IMR-90 (cell line): ENCODE data around the gene KLC3.
"Not testable (repeated sequence)": the region's sequence is repeated elsewhere in the genome, so short reads cannot be mapped to it uniquely, and the experiment has no call there.

Experiments used
- CEBPB ChIP-seq: IDR thresholded peaks from 2 replicates; pipeline ENCODE4 v1.6.1; 2012; ENCODE audit warnings: low read depth, low read length, improper control_type of control experiment
- CTCF ChIP-seq: conservative IDR thresholded peaks from 2 replicates; pipeline ENCODE4 v1.5.1; 2012; ENCODE audit warnings: mild to moderate bottlenecking, low read depth, low read length, improper control_type of control experiment
- ELK1 ChIP-seq: fragments of 150-350 bp; IDR thresholded peaks from 2 replicates; pipeline ENCODE4 v1.6.1; 2016; ENCODE audit warnings: low read depth, mild to moderate bottlenecking, low read length, moderate library complexity, borderline replicate concordance
- RFX5 ChIP-seq: IDR thresholded peaks from 2 replicates; pipeline ENCODE4 v1.8.0; 2012; ENCODE audit warnings: low read depth, mild to moderate bottlenecking, low read length, moderate library complexity
- SMC3 ChIP-seq: fragments of 150-350 bp; IDR thresholded peaks from 2 replicates; pipeline ENCODE4 v1.6.1; 2016; ENCODE audit warnings: low read depth, mild to moderate bottlenecking, antibody characterized with exemption, low read length, moderate library complexity

GRCh38 chr19:45334881-45335280 lies 5.7 kb upstream of the KLC3 start:
- TF ChIP-seq RFX5, SMC3, ELK1, CEBPB, CTCF: not testable (repeated sequence)
